ENCODE results near the gene GDF10. TPM values are rescaled to one million over a fixed set of nuclear protein-coding genes. Genes with fewer than 3 reads are reported as not detected.

The GDF10 gene
- total RNA-seq, 1 donor from 2014 or later: 1.7 TPM

- no peak for DNase-seq (ENCODE audit: extremely low spot score in 2 of 2)
- TF ChIP-seq POLR2AphosphoS5 (IDR thresholded peaks at IDR 0.05; ENCODE audit: insufficient read depth in 1 of 2, low read depth in 1 of 2) (no peak), POLR2A (IDR thresholded peaks at IDR 0.05) (no peak), CTCF (IDR thresholded peaks at IDR 0.05) (no peak)
- Histone ChIP-seq H3K4me1 (no peaks in the 10 kb centered on the region), H3K27me3 (no peaks in the 10 kb centered on the region), H3K9me3 (no peaks in the 10 kb centered on the region), H3K36me3 (no peaks in the 10 kb centered on the region), H3K4me3 (no peak overlapping the region), H3K27ac (no peak overlapping the region)
- intact Hi-C loops (cut with DNase I): no loop called here
These were observed 35.9 kb downstream of the GDF10 start for GRCh38 chr10:47335906-47336305.

GRCh38 chr10:47336387-47337134 is 36.6 kb downstream of the GDF10 start:
- no peak for TF ChIP-seq CTCF (IDR thresholded peaks at IDR 0.05)
- no peak for TF ChIP-seq POLR2AphosphoS5 (IDR thresholded peaks at IDR 0.05; ENCODE audit: insufficient read depth in 1 of 2, low read depth in 1 of 2)
- TF ChIP-seq POLR2A (IDR thresholded peaks at IDR 0.05): no peak
- intact Hi-C loops (cut with DNase I): no loop called here
- Histone ChIP-seq H3K4me3 (no peak overlapping the region), H3K27me3 (no peaks in the 10 kb centered on the region), H3K27ac (no peak overlapping the region), H3K9me3 (no peaks in the 10 kb centered on the region), H3K4me1 (no peaks in the 10 kb centered on the region), H3K36me3 (no peaks in the 10 kb centered on the region)
- DNase-seq (ENCODE audit: extremely low spot score in 2 of 2): no peak

- H3K9me3 ChIP-seq: no peaks in the 10 kb centered on the region
- intact Hi-C loops (cut with DNase I): no loop called here
- no peak overlapping the region for H3K27ac ChIP-seq
- TF ChIP-seq POLR2AphosphoS5 (IDR thresholded peaks at IDR 0.05; ENCODE audit: insufficient read depth in 1 of 2, low read depth in 1 of 2) (no peak), CTCF (IDR thresholded peaks at IDR 0.05) (no peak), POLR2A (IDR thresholded peaks at IDR 0.05) (no peak)
- DNase-seq (ENCODE audit: extremely low spot score in 2 of 2): no peak
- H3K36me3 ChIP-seq: no peaks in the 10 kb centered on the region
- H3K27me3 ChIP-seq: no peaks in the 10 kb centered on the region
- no peak overlapping the region for H3K4me3 ChIP-seq
- no peaks in the 10 kb centered on the region for H3K4me1 ChIP-seq
These were observed 37.3 kb downstream of the GDF10 start for GRCh38 chr10:47337310-47337709.

GRCh38 chr10:47339186-47339735 is 39.3 kb downstream of the GDF10 start:
- TF ChIP-seq CTCF (IDR thresholded peaks at IDR 0.05) (no peak), POLR2AphosphoS5 (IDR thresholded peaks at IDR 0.05; ENCODE audit: insufficient read depth in 1 of 2, low read depth in 1 of 2) (no peak), POLR2A (IDR thresholded peaks at IDR 0.05) (no peak)
- Histone ChIP-seq H3K9me3 (no peaks in the 10 kb centered on the region), H3K36me3 (no peaks in the 10 kb centered on the region), H3K27me3 (no peaks in the 10 kb centered on the region), H3K27ac (no peak overlapping the region), H3K4me1 (no peaks in the 10 kb centered on the region), H3K4me3 (no peak overlapping the region)
- intact Hi-C loops (cut with DNase I): no loop called here
- no peak for DNase-seq (ENCODE audit: extremely low spot score in 2 of 2)

All from vagina (tissue), 2 donors.